IMR-90 (cell line): ENCODE results near the gene NABP1. TPM values are rescaled to one million over a fixed set of nuclear protein-coding genes. Genes with fewer than 3 reads are reported as not detected.
A peak's percentile ranks its signal among the peaks of the same experiment; 100 is the strongest.

Source experiments
- ATAC-seq: fragments of 200-7000 bp; cut with Tn5 transposase; 2 replicates; pipeline ENCODE4 v1.9.1; 2020; ENCODE audit warnings: low read depth, mild to moderate bottlenecking, moderate library complexity
- BruUV-seq: library from RNA; stranded (reverse); fragments of 400-500 nt; replicated peaks from 2 replicates; lab custom pipeline; 2021; lab: Mats Ljungman, UMichigan
- CTCF ChIA-PET: fragments of 300-600 bp; formaldehyde crosslinking; extraction: SDS; loops from one replicate; lab custom pipeline; 2021; ENCODE audit warnings: antibody characterized with exemption; lab: Yijun Ruan, JAX
- POLR2A ChIA-PET: fragments of 300-600 bp; sonication (Branson Sonifier 250); formaldehyde crosslinking; loops from one replicate; lab custom pipeline; 2022; ENCODE audit warnings: antibody characterized with exemption; ENCODE audit not compliant: unreplicated experiment; lab: Charles Lee
- DNase-seq: peaks from one replicate; pipeline ENCODE4 v3.0.0; 2013
- H2AFZ ChIP-seq: replicated peaks from 2 replicates; pipeline ENCODE3; 2013; ENCODE audit warnings: low read length, mild to moderate bottlenecking; ENCODE audit not compliant: poor library complexity
- H2AK5ac ChIP-seq: 2 replicates; pipeline ENCODE4 v1.6.1; 2013; ENCODE audit warnings: low read depth, low read length, inconsistent platforms
- H2AK9ac ChIP-seq: replicated peaks from 2 replicates; pipeline ENCODE3; 2013; ENCODE audit warnings: mild to moderate bottlenecking, low read depth, low read length, moderate library complexity; ENCODE audit not compliant: poor library complexity
- H2BK120ac ChIP-seq: 2 replicates; pipeline ENCODE4 v1.6.1; 2013; ENCODE audit warnings: low read depth, low read length, inconsistent platforms
- H2BK15ac ChIP-seq: 3 replicates; pipeline ENCODE4 v1.6.1; 2013; ENCODE audit warnings: low read depth, low read length, inconsistent platforms
- H2BK20ac ChIP-seq: 2 replicates; pipeline ENCODE4 v1.6.1; 2013; ENCODE audit warnings: low read depth, mild to moderate bottlenecking, inconsistent platforms, low read length, moderate library complexity
- H2BK5ac ChIP-seq: 2 replicates; pipeline ENCODE4 v1.6.1; 2013; ENCODE audit warnings: mild to moderate bottlenecking, low read depth, low read length, inconsistent platforms; ENCODE audit not compliant: poor library complexity, severe bottlenecking
- H3K14ac ChIP-seq: replicated peaks from 2 replicates; pipeline ENCODE4 v1.6.1; 2013; ENCODE audit warnings: low read depth, low read length, inconsistent platforms
- H3K18ac ChIP-seq: 2 replicates; pipeline ENCODE4 v1.6.1; 2013; ENCODE audit warnings: low read depth, low read length, control low read depth
- H3K23ac ChIP-seq: 2 replicates; pipeline ENCODE4 v1.6.1; 2013; ENCODE audit warnings: low read depth, low read length, inconsistent platforms
- H3K27ac ChIP-seq: 2 replicates; pipeline ENCODE4 v1.5.1; 2013; ENCODE audit warnings: mild to moderate bottlenecking, control low read depth, low read length; ENCODE audit not compliant: insufficient read depth
- H3K27me3 ChIP-seq: 2 replicates; pipeline ENCODE4 v1.6.1; 2013; ENCODE audit warnings: low read length; ENCODE audit not compliant: control insufficient read depth, insufficient read depth
- H3K36me3 ChIP-seq: 2 replicates; pipeline ENCODE4 v1.6.1; 2013; ENCODE audit warnings: low read length, mixed read lengths; ENCODE audit not compliant: control insufficient read depth, insufficient read depth
- H3K4ac ChIP-seq: 2 replicates; pipeline ENCODE4 v1.6.1; 2013; ENCODE audit warnings: low read depth, low read length, inconsistent platforms
- H3K4me1 ChIP-seq: 2 replicates; pipeline ENCODE4 v1.6.1; 2013; ENCODE audit warnings: low read length, mixed read lengths; ENCODE audit not compliant: control insufficient read depth, insufficient read depth
- H3K4me2 ChIP-seq: 2 replicates; pipeline ENCODE4 v1.6.1; 2013; ENCODE audit warnings: low read depth, mild to moderate bottlenecking, control low read depth, low read length, moderate library complexity
- H3K4me3 ChIP-seq: 2 replicates; pipeline ENCODE4 v1.5.1; 2013; ENCODE audit warnings: low read depth, mild to moderate bottlenecking, control low read depth, low read length, moderate library complexity; ENCODE audit not compliant: insufficient read depth
- H3K56ac ChIP-seq: 2 replicates; pipeline ENCODE4 v1.6.1; 2013; ENCODE audit warnings: low read length, inconsistent platforms; ENCODE audit not compliant: insufficient read depth; ENCODE audit errors: extremely low read depth
- H3K79me1 ChIP-seq, 2 experiments: 2 replicates each; pipeline ENCODE4 v1.6.1; 2013; ENCODE audit warnings: low read length in 2 of 2, inconsistent platforms in 1 of 2, low read depth in 1 of 2
- H3K9ac ChIP-seq: 2 replicates; pipeline ENCODE4 v1.6.1; 2013; ENCODE audit warnings: low read depth, low read length, control low read depth
- H3K9me1 ChIP-seq: 2 replicates; pipeline ENCODE4 v1.6.1; 2013; ENCODE audit warnings: low read length, inconsistent platforms; ENCODE audit not compliant: insufficient read depth
- H3K9me3 ChIP-seq: 2 replicates; pipeline ENCODE4 v1.6.1; 2013; ENCODE audit warnings: low read length; ENCODE audit not compliant: control insufficient read depth, insufficient read depth
- H4K20me1 ChIP-seq: 2 replicates; pipeline ENCODE4 v1.6.1; 2013; ENCODE audit warnings: low read length, inconsistent platforms; ENCODE audit not compliant: insufficient read depth
- H4K5ac ChIP-seq: 2 replicates; pipeline ENCODE4 v1.6.1; 2013; ENCODE audit warnings: mild to moderate bottlenecking, low read depth, low read length, control low read depth
- H4K8ac ChIP-seq, 2 experiments: 2 replicates each; pipeline ENCODE4 v1.6.1; 2013; ENCODE audit warnings: low read depth in 2 of 2, low read length in 2 of 2, control low read depth in 1 of 2, inconsistent platforms in 1 of 2
- H4K91ac ChIP-seq: 2 replicates; pipeline ENCODE4 v1.6.1; 2013; ENCODE audit warnings: low read depth, low read length, inconsistent platforms; ENCODE audit not compliant: insufficient read depth
- BHLHE40 ChIP-seq: fragments of 150-350 bp; IDR thresholded peaks from 2 replicates; pipeline ENCODE4 v1.6.1; 2016; ENCODE audit warnings: mild to moderate bottlenecking, low read depth, low read length
- ELK1 ChIP-seq: fragments of 150-350 bp; IDR thresholded peaks from 2 replicates; pipeline ENCODE4 v1.6.1; 2016; ENCODE audit warnings: low read depth, mild to moderate bottlenecking, low read length, moderate library complexity, borderline replicate concordance
- FOS ChIP-seq: fragments of 150-350 bp; IDR thresholded peaks from 2 replicates; pipeline ENCODE4 v1.6.1; 2016; ENCODE audit warnings: low read depth, low read length
- MAZ ChIP-seq: IDR thresholded peaks from 2 replicates; pipeline ENCODE4 v1.6.1; 2012; ENCODE audit warnings: low read depth, mild to moderate bottlenecking, low read length, improper control_type of control experiment, moderate library complexity, borderline replicate concordance
- NFE2L2 ChIP-seq: fragments of 150-350 bp; IDR thresholded peaks from 2 replicates; pipeline ENCODE4 v1.6.1; 2016; ENCODE audit warnings: low read depth, mild to moderate bottlenecking, low read length
- POLR2A ChIP-seq: IDR thresholded peaks from 2 replicates; pipeline ENCODE4 v1.6.1; 2012; ENCODE audit warnings: mild to moderate bottlenecking, low read depth, low read length
- SMC3 ChIP-seq: fragments of 150-350 bp; IDR thresholded peaks from 2 replicates; pipeline ENCODE4 v1.6.1; 2016; ENCODE audit warnings: low read depth, mild to moderate bottlenecking, antibody characterized with exemption, low read length, moderate library complexity
- WGBS, 2 experiments: methylation state at CpG; one replicate each; pipeline versions ENCODE4 v1.1.5 to v1.1.7; 2013; ENCODE audit warnings: missing lambda C conversion rate in 2 of 2; ENCODE audit not compliant: insufficient read length in 1 of 2; ENCODE audit errors: extremely low coverage in 2 of 2; 5-methylcytosine and 5-hydroxymethylcytosine counted together
- dilution Hi-C: fragments of 300-500 bp; cut with HindIII; formaldehyde crosslinking; loops from one replicate; pipeline ENCODE4 v1.14.3; 2018; ENCODE audit warnings: low sequenced_read_pairs; ENCODE audit not compliant: unreplicated experiment
- in situ Hi-C: fragments of 300-500 bp; cut with MboI; formaldehyde crosslinking; loops from 3 replicates; pipeline ENCODE4 v1.14.3; 2019; ENCODE audit warnings: low sequenced_read_pairs, inconsistent platforms, mixed read lengths
- intact Hi-C: fragments of 100-400 bp; cut with micrococcal nuclease; formaldehyde crosslinking; loops from 2 replicates; pipeline ENCODE4 v1.10.0; 2022
- polyA plus RNA-seq, 3 experiments: library from polyadenylated mRNA; depleted of rRNA; stranded (reverse); fragments of >200 nt; gene quantifications; 2 replicates each; pipeline ENCODE4 v1.2.3, GENCODE V29; 2012; ENCODE audit warnings: low replicate concordance in 1 of 3
- total RNA-seq: library from RNA; depleted of rRNA; stranded (reverse); fragments of >200 nt; gene quantifications from 2 replicates; pipeline ENCODE4 v1.2.3, GENCODE V29; 2012

The NABP1 gene
- total and polyA plus RNA-seq, 2 of the 4 experiments (the other 2 are of a cell fraction): 57.7 to 73.3 TPM

- Histone ChIP-seq H3K18ac (no peak overlapping the region), H3K4ac (no peak overlapping the region), H3K23ac (no peak overlapping the region), H4K91ac (no peak overlapping the region), H2BK20ac (no peak overlapping the region), H3K4me2 (no peak overlapping the region), H2BK5ac (no peak overlapping the region), H2BK15ac (no peak overlapping the region), H3K4me3 (no peak overlapping the region), H3K9me1 (peaks cover 6% of the 10 kb centered on the region), H3K36me3 (no peaks in the 10 kb centered on the region), H3K56ac (no peak overlapping the region), H3K9me3 (no peaks in the 10 kb centered on the region), H4K5ac (no peak overlapping the region), H2AK9ac (peak overlapping the region; percentile 79), H2BK120ac (no peak overlapping the region), H4K20me1 (peaks cover 3% of the 10 kb centered on the region; the same call in 1 of the 2 replicates), H3K9ac (no peak overlapping the region), H3K27me3 (no peaks in the 10 kb centered on the region; the same call in none of the 2 replicates), H3K79me1 (no peaks in the 10 kb centered on the region), H3K4me1 (peaks cover 6% of the 10 kb centered on the region), H3K14ac (0 out of 2 replicates have a peak overlapping the region, but pooled peaks have one; percentile 17), H3K27ac (no peak overlapping the region), H2AFZ (peak overlapping the region; percentile 59), H2AK5ac (peak overlapping the region; percentile 33; the same call in 1 of the 2 replicates), H4K8ac (peak overlapping the region in 1 of 2 experiments; percentile 9; a peak in 1 of 4 replicates)
- CTCF ChIA-PET: no interaction called here
- in situ Hi-C loops: no loop called here
- intact Hi-C loops: no loop called here
- dilution Hi-C loops: no loop called here
- no CpG with 5 or more reads among the region's 1 CpG for WGBS, 2 experiments
- BruUV-seq: no TSS peak
- POLR2A ChIA-PET: no interaction called here
- DNase-seq (peak; percentile 88), ATAC-seq (peak; percentile 82)
- no peak for TF ChIP-seq ELK1
- TF ChIP-seq BHLHE40: no peak
- TF ChIP-seq MAZ: no peak
- TF ChIP-seq SMC3: no peak
- no peak for TF ChIP-seq POLR2A
- TF ChIP-seq NFE2L2: no peak
- TF ChIP-seq FOS: peak; percentile 6; the same call in 1 of the 2 replicates
These were observed 32.5 kb downstream of the NABP1 start for GRCh38 chr2:191710411-191710900.
